ENCODE measurements around the gene BMP7.

DNA sequence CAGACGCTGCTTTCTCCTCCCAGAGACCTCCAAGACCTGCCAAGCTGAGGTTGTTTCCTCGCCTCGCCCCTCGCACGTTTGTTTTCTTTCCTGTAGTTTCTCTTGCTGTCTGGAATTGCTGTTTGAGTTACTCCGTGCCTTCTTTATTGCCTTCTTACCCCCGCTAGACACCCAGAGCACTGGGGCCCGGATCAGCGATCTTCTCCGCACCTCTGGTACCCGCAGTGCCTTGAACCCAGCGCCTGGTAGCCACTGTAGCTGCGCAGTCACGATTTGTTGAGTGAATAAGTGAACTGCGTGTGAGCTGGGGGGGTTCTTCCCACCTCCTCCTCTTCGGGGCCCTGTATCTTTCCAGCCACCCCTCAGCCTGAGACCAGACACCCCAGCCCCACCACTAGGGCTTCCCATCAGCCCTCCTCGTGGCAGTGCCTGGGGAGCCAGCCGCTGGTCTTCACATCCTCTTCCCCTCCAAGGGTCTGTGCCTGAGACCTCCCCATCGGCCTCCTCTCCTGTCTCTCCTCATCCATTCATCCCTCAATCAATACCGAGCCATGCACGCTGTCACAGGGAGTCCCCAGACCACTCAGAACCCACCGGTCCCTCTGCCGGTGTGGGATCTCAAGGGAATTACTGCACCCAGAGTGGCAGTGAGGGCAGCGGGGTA lies 849 bp upstream of the BMP7 start:
- TF ChIP-seq ARNT (IDR thresholded peaks at IDR 0.05) = no peak
- no peak for TF ChIP-seq DPF2 (CRISPR knock-in tag; IDR thresholded peaks at IDR 0.05; ENCODE audit: borderline replicate concordance, low read depth)
- TF ChIP-seq FOSL1 (CRISPR knock-in tag; IDR thresholded peaks at IDR 0.05; ENCODE audit: borderline replicate concordance) = no peak
- TF ChIP-seq GABPB1 (CRISPR knock-in tag; IDR thresholded peaks at IDR 0.05) = no peak
- no peak for TF ChIP-seq CTCF (CRISPR knock-in tag; IDR thresholded peaks at IDR 0.05)
- TF ChIP-seq, protein P1, sequence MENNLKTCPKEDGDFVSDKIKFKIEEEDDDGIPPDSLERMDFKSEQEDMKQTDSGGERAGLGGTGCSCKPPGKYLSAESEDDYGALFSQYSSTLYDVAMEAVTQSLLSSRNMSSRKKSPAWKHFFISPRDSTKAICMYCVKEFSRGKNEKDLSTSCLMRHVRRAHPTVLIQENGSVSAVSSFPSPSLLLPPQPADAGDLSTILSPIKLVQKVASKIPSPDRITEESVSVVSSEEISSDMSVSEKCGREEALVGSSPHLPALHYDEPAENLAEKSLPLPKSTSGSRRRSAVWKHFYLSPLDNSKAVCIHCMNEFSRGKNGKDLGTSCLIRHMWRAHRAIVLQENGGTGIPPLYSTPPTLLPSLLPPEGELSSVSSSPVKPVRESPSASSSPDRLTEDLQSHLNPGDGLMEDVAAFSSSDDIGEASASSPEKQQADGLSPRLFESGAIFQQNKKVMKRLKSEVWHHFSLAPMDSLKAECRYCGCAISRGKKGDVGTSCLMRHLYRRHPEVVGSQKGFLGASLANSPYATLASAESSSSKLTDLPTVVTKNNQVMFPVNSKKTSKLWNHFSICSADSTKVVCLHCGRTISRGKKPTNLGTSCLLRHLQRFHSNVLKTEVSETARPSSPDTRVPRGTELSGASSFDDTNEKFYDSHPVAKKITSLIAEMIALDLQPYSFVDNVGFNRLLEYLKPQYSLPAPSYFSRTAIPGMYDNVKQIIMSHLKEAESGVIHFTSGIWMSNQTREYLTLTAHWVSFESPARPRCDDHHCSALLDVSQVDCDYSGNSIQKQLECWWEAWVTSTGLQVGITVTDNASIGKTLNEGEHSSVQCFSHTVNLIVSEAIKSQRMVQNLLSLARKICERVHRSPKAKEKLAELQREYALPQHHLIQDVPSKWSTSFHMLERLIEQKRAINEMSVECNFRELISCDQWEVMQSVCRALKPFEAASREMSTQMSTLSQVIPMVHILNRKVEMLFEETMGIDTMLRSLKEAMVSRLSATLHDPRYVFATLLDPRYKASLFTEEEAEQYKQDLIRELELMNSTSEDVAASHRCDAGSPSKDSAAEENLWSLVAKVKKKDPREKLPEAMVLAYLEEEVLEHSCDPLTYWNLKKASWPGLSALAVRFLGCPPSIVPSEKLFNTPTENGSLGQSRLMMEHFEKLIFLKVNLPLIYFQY (CRISPR knock-in tag; IDR thresholded peaks at IDR 0.05; ENCODE audit: borderline replicate concordance) = no peak
- no peak for TF ChIP-seq SAFB2 (CRISPR knock-in tag; IDR thresholded peaks at IDR 0.05; ENCODE audit: borderline replicate concordance, low read depth)
- no peak for TF ChIP-seq JUN (CRISPR knock-in tag; IDR thresholded peaks at IDR 0.05)
- no peak for TF ChIP-seq CBX5 (CRISPR knock-in tag; IDR thresholded peaks at IDR 0.05; ENCODE audit: borderline replicate concordance)
- TF ChIP-seq SMC3 (IDR thresholded peaks at IDR 0.05; ENCODE audit: low read length) = no peak
- TF ChIP-seq ZFP37 (CRISPR knock-in tag; IDR thresholded peaks at IDR 0.05; ENCODE audit: borderline replicate concordance) = no peak
